Nephron progenitor cell (in vitro differentiated cells): ENCODE measurements around the gene RBX1.

Experiments
- DNase-seq: peaks from one replicate; pipeline ENCODE4 v3.0.0; 2021
- H3K27ac Mint-ChIP-seq: 2 replicates; pipeline ENCODE4 v1.8.0; 2021; ENCODE audit warnings: mild to moderate bottlenecking, moderate library complexity, mixed read lengths
- H3K27me3 Mint-ChIP-seq: 2 replicates; pipeline ENCODE4 v1.8.0; 2021; ENCODE audit warnings: mild to moderate bottlenecking, low read depth, mixed read lengths; ENCODE audit not compliant: poor library complexity
- H3K36me3 Mint-ChIP-seq: 2 replicates; pipeline ENCODE4 v1.8.0; 2021; ENCODE audit warnings: low read depth, mixed read lengths
- H3K4me1 Mint-ChIP-seq: 2 replicates; pipeline ENCODE4 v1.8.0; 2021; ENCODE audit warnings: mixed read lengths
- H3K4me3 Mint-ChIP-seq: 2 replicates; pipeline ENCODE4 v1.8.0; 2021; ENCODE audit warnings: mild to moderate bottlenecking, moderate library complexity, mixed read lengths
- H3K9me3 Mint-ChIP-seq: 2 replicates; pipeline ENCODE4 v1.8.0; 2021; ENCODE audit warnings: mild to moderate bottlenecking, moderate library complexity, mixed read lengths
- CTCF ChIP-seq: fragments of 200-600 bp; sonication (generic); IDR thresholded peaks from 2 replicates; pipeline ENCODE4 v1.5.0; 2021; ENCODE audit warnings: antibody characterized with exemption

RBX1 gene

GRCh38 chr22:40920526-40920925, 30.7 kb upstream of the RBX1 start:
- H3K36me3 Mint-ChIP-seq: peaks cover 38% of the 10 kb centered on the region
- no peaks in the 10 kb centered on the region for H3K9me3 Mint-ChIP-seq
- no peaks in the 10 kb centered on the region for H3K4me1 Mint-ChIP-seq
- no peak overlapping the region for H3K4me3 Mint-ChIP-seq
- no peak for TF ChIP-seq CTCF
- DNase-seq: no peak
- no peaks in the 10 kb centered on the region for H3K27me3 Mint-ChIP-seq
- no peak overlapping the region for H3K27ac Mint-ChIP-seq

GRCh38 chr22:40922484-40923303, 28.5 kb upstream of the RBX1 start:
- Mint-ChIP-seq H3K27me3 (no peaks in the 10 kb centered on the region), H3K4me1 (no peaks in the 10 kb centered on the region), H3K9me3 (no peaks in the 10 kb centered on the region), H3K4me3 (no peak overlapping the region), H3K36me3 (peaks cover 37% of the 10 kb centered on the region), H3K27ac (no peak overlapping the region)
- TF ChIP-seq CTCF: peak; percentile 63
- no peak for DNase-seq

GRCh38 chr22:40928657-40929056, 22.5 kb upstream of the RBX1 start:
- Mint-ChIP-seq H3K4me1 (no peaks in the 10 kb centered on the region), H3K9me3 (no peaks in the 10 kb centered on the region), H3K4me3 (no peak overlapping the region), H3K36me3 (peaks cover 38% of the 10 kb centered on the region), H3K27me3 (no peaks in the 10 kb centered on the region), H3K27ac (peak overlapping the region; percentile 81)
- TF ChIP-seq CTCF: no peak
- no peak for DNase-seq

GRCh38 chr22:40932396-40932795, 18.8 kb upstream of the RBX1 start:
- Mint-ChIP-seq H3K4me3 (no peak overlapping the region), H3K36me3 (peaks cover 19% of the 10 kb centered on the region), H3K9me3 (no peaks in the 10 kb centered on the region), H3K27me3 (peaks cover 3% of the 10 kb centered on the region), H3K27ac (no peak overlapping the region), H3K4me1 (no peaks in the 10 kb centered on the region)
- no peak for TF ChIP-seq CTCF
- DNase-seq: no peak

- H3K36me3 Mint-ChIP-seq: peaks cover 8% of the 10 kb centered on the region
- no peak overlapping the region for H3K27ac Mint-ChIP-seq
- H3K4me1 Mint-ChIP-seq: no peaks in the 10 kb centered on the region
- H3K4me3 Mint-ChIP-seq: no peak overlapping the region
- DNase-seq: no peak
- H3K9me3 Mint-ChIP-seq: no peaks in the 10 kb centered on the region
- peaks cover 3% of the 10 kb centered on the region for H3K27me3 Mint-ChIP-seq
- TF ChIP-seq CTCF: no peak
Observed at GRCh38 chr22:40939202-40939601, 12.0 kb upstream of the RBX1 start.
